NCI-H82 treated with DMSO at 0.1 percent for 48 hours (cell line): ENCODE results near the gene KDM1B.
A peak's percentile ranks its signal among the peaks of the same experiment; 100 is the strongest.
"Not testable (repeated sequence)": the region's sequence is repeated elsewhere in the genome, so short reads cannot be mapped to it uniquely, and the experiment has no call there.

Source experiments
- DNase-seq: peaks from one replicate; lab custom pipeline; 2025; ENCODE audit not compliant: unreplicated experiment; lab: John Stamatoyannopoulos, UW

Gene KDM1B

GRCh38 chr6:18151391-18151790 is 3.8 kb upstream of the KDM1B start:
- DNase-seq = not testable (repeated sequence)

- no peak for DNase-seq
Observed at GRCh38 chr6:18151801-18152200, 3.4 kb upstream of the KDM1B start.

GRCh38 chr6:18153311-18153703 is 1.9 kb upstream of the KDM1B start:
- DNase-seq = no peak

- DNase-seq = peak; percentile 93
Observed at GRCh38 chr6:18154507-18155149, 594 bp upstream of the KDM1B start, which contains the start of gene TPMT. Gene TPMT, minus strand, starts transcription at chr6:18155077. Its CDS starts 5,950 bp downstream, at chr6:18149127.

GRCh38 chr6:18155864-18156421 is 721 bp downstream of the KDM1B start:
- DNase-seq = peak; percentile 40

- no peak for DNase-seq
Observed at GRCh38 chr6:18160911-18161310, 5.7 kb downstream of the KDM1B start.

- no peak for DNase-seq
Observed at GRCh38 chr6:18161431-18161830, 6.2 kb downstream of the KDM1B start.

GRCh38 chr6:18162401-18162800 is 7.2 kb downstream of the KDM1B start:
- DNase-seq = peak; percentile 56

GRCh38 chr6:18165751-18166150 is 10.5 kb downstream of the KDM1B start:
- no peak for DNase-seq

- DNase-seq = no peak
Observed at GRCh38 chr6:18166312-18167036, 11.3 kb downstream of the KDM1B start.

- no peak for DNase-seq
Observed at GRCh38 chr6:18168264-18168663, 13.0 kb downstream of the KDM1B start.

- no peak for DNase-seq
Observed at GRCh38 chr6:18171871-18172270, 16.6 kb downstream of the KDM1B start.

GRCh38 chr6:18176198-18176597 is 21.0 kb downstream of the KDM1B start:
- not testable (repeated sequence) for DNase-seq

- DNase-seq = no peak
Observed at GRCh38 chr6:18177286-18177965, 22.2 kb downstream of the KDM1B start.

GRCh38 chr6:18178960-18179615 is 23.9 kb downstream of the KDM1B start:
- no peak for DNase-seq

GRCh38 chr6:18179770-18180356 is 24.6 kb downstream of the KDM1B start:
- DNase-seq = no peak

GRCh38 chr6:18182568-18182967 is 27.3 kb downstream of the KDM1B start:
- no peak for DNase-seq

- no peak for DNase-seq
Observed at GRCh38 chr6:18183766-18184165, 28.5 kb downstream of the KDM1B start.

GRCh38 chr6:18185624-18186023 is 30.4 kb downstream of the KDM1B start:
- no peak for DNase-seq

- DNase-seq = no peak
Observed at GRCh38 chr6:18186033-18186432, 30.8 kb downstream of the KDM1B start.
